ENCODE data around the gene FCGR2B. TPM values are rescaled to one million over a fixed set of nuclear protein-coding genes. Genes with fewer than 3 reads are reported as not detected.

The FCGR2B gene
- total RNA-seq, 1 experiment from 2014 or later, result not detected

Other genes with a start within 250 kb of the FCGR2B start
- gene FCGR2A, start 157.7 kb upstream of the FCGR2B start, total RNA-seq (2014; rRNA removed; shearing (Covaris generic)), result not detected in 2 replicates
- gene HSPA6, start 138.6 kb upstream of the FCGR2B start, total RNA-seq (2014; rRNA removed; shearing (Covaris generic)), result 0.29 and 0.48 TPM in 2 replicates
- gene FCGR3A, start 113.3 kb upstream of the FCGR2B start, total RNA-seq (2014; rRNA removed; shearing (Covaris generic)), result not detected in 2 replicates
- not detected in 2 replicates for gene FCGR3B, start 32.0 kb upstream of the FCGR2B start, total RNA-seq (2014; rRNA removed; shearing (Covaris generic))
- 0.51 TPM in 1 of 2 replicates, not detected in the other for gene FCRLA, start 44.1 kb downstream of the FCGR2B start, total RNA-seq (2014; rRNA removed; shearing (Covaris generic))
- gene FCRLB, start 58.4 kb downstream of the FCGR2B start, total RNA-seq (2014; rRNA removed; shearing (Covaris generic)), result 1.8 and 3.1 TPM in 2 replicates
- 80.1 and 82.8 TPM in 2 replicates for gene DUSP12, start 86.6 kb downstream of the FCGR2B start, total RNA-seq (2014; rRNA removed; shearing (Covaris generic))
- gene ATF6, start 103.2 kb downstream of the FCGR2B start, total RNA-seq (2014; rRNA removed; shearing (Covaris generic)), result 23.5 TPM in 2 replicates